SK-N-SH (cell line): ENCODE results near the gene IGSF9B. TPM values are rescaled to one million over a fixed set of nuclear protein-coding genes. Genes with fewer than 3 reads are reported as not detected.

ENCODE experiments used
- CTCF ChIA-PET: fragments of 300-600, 350-600 bp; formaldehyde crosslinking; extraction: SDS; loops from one replicate; lab custom pipeline; 2021; lab: Yijun Ruan, JAX
- POLR2A ChIA-PET: fragments of 350-600 bp; sonication (Branson Sonifier 250); formaldehyde crosslinking; extraction: SDS; loops from one replicate; lab custom pipeline; 2020; ENCODE audit warnings: antibody characterized with exemption, inconsistent platforms; lab: Yijun Ruan, JAX
- DNase-seq: peaks from one replicate; pipeline ENCODE4 v3.0.0; 2012
- H2AFZ ChIP-seq: fragments of 200-600 bp; sonication (generic); 2 replicates; pipeline ENCODE4 v1.8.1; 2016; ENCODE audit warnings: antibody characterized with exemption, mild to moderate bottlenecking, low read depth
- H3F3A ChIP-seq: fragments of 200-600 bp; sonication (generic); replicated peaks from 2 replicates; pipeline ENCODE3; 2016; ENCODE audit warnings: antibody characterized with exemption, mild to moderate bottlenecking; ENCODE audit not compliant: insufficient read depth
- H3K27ac ChIP-seq, 2 experiments: fragments of 200-500 bp in 1 of 2; fragments of 200-600 bp in 1 of 2; sonication (Bioruptor generic) in 1 of 2; sonication (generic), shearing (Covaris generic) in 1 of 2; 2 replicates each; pipeline versions ENCODE4 v1.5.1 to v1.6.1; 2014 to 2016; ENCODE audit warnings: low read depth in 2 of 2, inconsistent platforms in 1 of 2, low read length in 1 of 2, mild to moderate bottlenecking in 1 of 2, mixed read lengths in 1 of 2
- H3K27me3 ChIP-seq: fragments of 200-600 bp; sonication (generic), shearing (Covaris generic); 2 replicates; pipeline ENCODE4 v1.6.1; 2016; ENCODE audit warnings: mixed run types; ENCODE audit not compliant: insufficient read depth
- H3K36me3 ChIP-seq, 2 experiments: fragments of 200-500 bp in 1 of 2; fragments of 200-600 bp in 1 of 2; sonication (Bioruptor generic) in 1 of 2; sonication (generic) in 1 of 2; replicated peaks in 1 of 2; 2 replicates each; pipeline versions ENCODE3 to v1.5.1; 2014 to 2016; ENCODE audit warnings: low read length in 1 of 2, mild to moderate bottlenecking in 1 of 2; ENCODE audit not compliant: insufficient read depth in 2 of 2, control insufficient read depth in 1 of 2
- H3K4me1 ChIP-seq, 2 experiments: fragments of 200-500 bp in 1 of 2; fragments of 200-600 bp in 1 of 2; sonication (Bioruptor generic) in 1 of 2; sonication (generic), shearing (Covaris generic) in 1 of 2; 2 replicates each; pipeline versions ENCODE4 v1.5.1 to v1.6.1; 2014 to 2016; ENCODE audit warnings: low read depth in 1 of 2, low read length in 1 of 2, mixed run types in 1 of 2; ENCODE audit not compliant: insufficient read depth in 2 of 2, control insufficient read depth in 1 of 2
- H3K4me2 ChIP-seq: fragments of 200-600 bp; sonication (generic), shearing (Covaris generic); 2 replicates; pipeline ENCODE4 v1.6.1; 2017; ENCODE audit warnings: mixed run types
- H3K4me3 ChIP-seq, 2 experiments: fragments of 200-500 bp in 1 of 2; fragments of 200-600 bp in 1 of 2; sonication (Bioruptor generic) in 1 of 2; sonication (generic), shearing (Covaris generic) in 1 of 2; 2 replicates each; pipeline versions ENCODE4 v1.5.1 to v1.8.1; 2014 to 2016; ENCODE audit warnings: low read depth in 2 of 2, inconsistent platforms in 1 of 2, low read length in 1 of 2, mild to moderate bottlenecking in 1 of 2, mixed read lengths in 1 of 2, moderate library complexity in 1 of 2
- H3K79me2 ChIP-seq: fragments of 200-600 bp; sonication (generic); 2 replicates; pipeline ENCODE4 v1.8.1; 2017; ENCODE audit warnings: mild to moderate bottlenecking; ENCODE audit not compliant: insufficient read depth
- H3K9ac ChIP-seq: fragments of 200-600 bp; sonication (generic); 2 replicates; pipeline ENCODE4 v1.6.1; 2017; ENCODE audit warnings: mixed run types
- H3K9me2 ChIP-seq: fragments of 200-600 bp; sonication (generic); 2 replicates; pipeline ENCODE4 v1.6.1; 2017; ENCODE audit warnings: mixed run types
- H3K9me3 ChIP-seq: fragments of 200-600 bp; sonication (generic); 2 replicates; pipeline ENCODE4 v1.6.1; 2017; ENCODE audit warnings: mixed run types, mild to moderate bottlenecking, moderate library complexity
- H4K20me1 ChIP-seq: fragments of 200-600 bp; sonication (generic); 2 replicates; pipeline ENCODE4 v1.6.1; 2017; ENCODE audit warnings: mild to moderate bottlenecking, mixed run types; ENCODE audit not compliant: insufficient read depth
- CHD2 ChIP-seq: fragments of 150-350 bp; IDR thresholded peaks from 2 replicates; pipeline ENCODE4 v1.6.1; 2018; ENCODE audit warnings: low read length; ENCODE audit not compliant: partially characterized antibody
- ELF1 ChIP-seq: IDR thresholded peaks from 2 replicates; pipeline ENCODE4 v1.4.0; 2012
- EZH2phosphoT487 ChIP-seq: fragments of 200-600 bp; sonication (generic); IDR thresholded peaks from 2 replicates; pipeline ENCODE4 v1.6.1; 2017; ENCODE audit warnings: low read depth, mixed run types, mild to moderate bottlenecking, antibody characterized with exemption, moderate library complexity, borderline replicate concordance
- FOSL2 ChIP-seq: IDR thresholded peaks from 2 replicates; pipeline ENCODE4 v1.4.0; 2012; ENCODE audit warnings: low read depth, mild to moderate bottlenecking, moderate library complexity, borderline replicate concordance
- JUND ChIP-seq: IDR thresholded peaks from 2 replicates; pipeline ENCODE4 v1.4.0; 2012
- NFIC ChIP-seq: IDR thresholded peaks from 2 replicates; pipeline ENCODE4 v1.4.0; 2012; ENCODE audit warnings: borderline replicate concordance
- NRF1 ChIP-seq: IDR thresholded peaks from 2 replicates; pipeline ENCODE4 v1.6.1; 2012; ENCODE audit warnings: low read depth, mild to moderate bottlenecking, low read length
- RAD21 ChIP-seq: IDR thresholded peaks from 2 replicates; pipeline ENCODE4 v1.6.1; 2012; ENCODE audit warnings: mild to moderate bottlenecking, low read length
- RCOR1 ChIP-seq: fragments of 150-350 bp; IDR thresholded peaks from 2 replicates; pipeline ENCODE4 v1.6.1; 2017; ENCODE audit warnings: antibody characterized with exemption, low read length
- RXRA ChIP-seq: IDR thresholded peaks from 2 replicates; pipeline ENCODE4 v1.4.0; 2012; ENCODE audit warnings: low read depth, mild to moderate bottlenecking, borderline replicate concordance
- SIN3A ChIP-seq: IDR thresholded peaks from 2 replicates; pipeline ENCODE4 v1.6.1; 2012; ENCODE audit warnings: low read depth, mild to moderate bottlenecking, low read length, moderate library complexity, borderline replicate concordance
- TAF1 ChIP-seq: IDR thresholded peaks from 2 replicates; pipeline ENCODE4 v1.6.1; 2012; ENCODE audit warnings: low read depth, mild to moderate bottlenecking, low read length, moderate library complexity, borderline replicate concordance
- TEAD4 ChIP-seq: IDR thresholded peaks from 2 replicates; pipeline ENCODE4 v1.4.0; 2012; ENCODE audit warnings: mild to moderate bottlenecking, borderline replicate concordance; ENCODE audit not compliant: insufficient read depth
- YY1 ChIP-seq: IDR thresholded peaks from 2 replicates; pipeline ENCODE4 v1.4.0; 2012; ENCODE audit warnings: low read depth, mild to moderate bottlenecking
- ZBTB33 ChIP-seq: IDR thresholded peaks from 2 replicates; pipeline ENCODE4 v1.4.0; 2012; ENCODE audit warnings: low read depth, borderline replicate concordance
- WGBS: methylation state at CpG from one replicate; pipeline ENCODE4 v1.1.6; 2017; ENCODE audit warnings: low lambda C conversion rate; 5-methylcytosine and 5-hydroxymethylcytosine counted together
- polyA plus RNA-seq, 3 experiments: library from polyadenylated mRNA; depleted of rRNA; stranded (reverse); fragments of >200 nt; gene quantifications; 2 replicates each; pipeline ENCODE4 v1.2.3, GENCODE V29; 2012
- TF ChIP-seq, protein P1 (sequence below): IDR thresholded peaks from 2 replicates; pipeline ENCODE4 v1.4.0; 2012; ENCODE audit warnings: low read depth

IGSF9B gene
- polyA plus RNA-seq, 1 of the 3 experiments (the other 2 are of a cell fraction), result 0.41 TPM

- TF ChIP-seq NRF1, result no peak
- TF ChIP-seq ZBTB33, result no peak
- TF ChIP-seq NFIC, result no peak
- TF ChIP-seq TAF1, result no peak
- TF ChIP-seq TEAD4, result no peak
- no peak for TF ChIP-seq RCOR1
Observed at GRCh38 chr11:133865466-133865865, 91.3 kb downstream of the IGSF9B start (continued).

GRCh38 chr11:133864756-133865155 is 92.0 kb downstream of the IGSF9B start:
- ChIA-PET POLR2A (no interaction called here), CTCF (no interaction called here)
- Histone ChIP-seq H3K79me2 (no peaks in the 10 kb centered on the region), H3K9me2 (no peaks in the 10 kb centered on the region), H3K4me3 (no peak overlapping the region), H4K20me1 (no peaks in the 10 kb centered on the region), H3K36me3 (no peaks in the 10 kb centered on the region), H3F3A (no peaks in the 10 kb centered on the region), H3K9me3 (no peaks in the 10 kb centered on the region; the same call in 1 of the 2 replicates), H3K27me3 (no peaks in the 10 kb centered on the region), H3K9ac (no peak overlapping the region), H3K4me2 (no peak overlapping the region), H3K27ac (no peak overlapping the region), H3K4me1 (no peaks in the 10 kb centered on the region), H2AFZ (no peak overlapping the region)
- 69% methylated on average over 9 of the region's 26 CpGs for WGBS
- no peak for TF ChIP-seq YY1
- no peak for TF ChIP-seq RXRA
- TF ChIP-seq CHD2, result no peak
- no peak for TF ChIP-seq RAD21
- DNase-seq, result no peak

DNA sequence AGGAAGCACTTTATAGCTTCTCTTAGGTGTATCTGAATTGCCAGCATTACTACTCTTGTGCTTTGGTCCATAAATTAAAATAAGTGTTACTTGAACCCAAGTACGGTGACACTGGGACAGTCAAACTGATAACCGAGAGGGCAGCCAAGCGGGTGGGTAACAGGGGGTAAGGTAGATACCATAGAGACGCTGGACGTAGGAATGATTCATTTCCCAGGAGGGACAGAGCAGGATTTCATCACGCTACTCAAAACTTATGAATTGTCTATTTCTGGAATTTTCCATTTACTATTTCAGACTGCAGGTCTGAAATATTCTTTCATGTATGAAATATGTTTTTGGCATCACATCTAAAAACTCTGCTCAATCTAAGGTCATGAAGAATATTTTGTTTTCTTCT is 96.6 kb downstream of the IGSF9B start:
- no peaks in the 10 kb centered on the region for H3F3A ChIP-seq
- H2AFZ ChIP-seq, result no peak overlapping the region
- no peaks in the 10 kb centered on the region for H3K36me3 ChIP-seq
- no peak for TF ChIP-seq SIN3A
- TF ChIP-seq ZBTB33, result no peak
- TF ChIP-seq EZH2phosphoT487, result no peak
- no peak for TF ChIP-seq ELF1
- TF ChIP-seq RXRA, result no peak
- no peak for TF ChIP-seq TAF1
- TF ChIP-seq FOSL2, result no peak
- TF ChIP-seq, protein P1, sequence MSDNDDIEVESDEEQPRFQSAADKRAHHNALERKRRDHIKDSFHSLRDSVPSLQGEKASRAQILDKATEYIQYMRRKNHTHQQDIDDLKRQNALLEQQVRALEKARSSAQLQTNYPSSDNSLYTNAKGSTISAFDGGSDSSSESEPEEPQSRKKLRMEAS, result no peak
- TF ChIP-seq RAD21, result no peak
- TF ChIP-seq RCOR1, result no peak
- no peak for TF ChIP-seq JUND
- 14% methylated on average over 6 of the region's 6 CpGs for WGBS
- H3K4me1 ChIP-seq, result no peaks in the 10 kb centered on the region
- no peak for DNase-seq
- H3K9me2 ChIP-seq, result no peaks in the 10 kb centered on the region
- ChIA-PET CTCF (interaction anchor here (0.7 to 1.5 kb wide), 2 partner anchors 26 to 40 kb away, joined by 3 to 6 read pairs; no protein-coding TSS in a partner anchor), POLR2A (no interaction called here)
- no peaks in the 10 kb centered on the region for H4K20me1 ChIP-seq
- H3K27me3 ChIP-seq, result no peaks in the 10 kb centered on the region
- H3K4me3 ChIP-seq, result no peak overlapping the region
- H3K79me2 ChIP-seq, result no peaks in the 10 kb centered on the region
- no peak overlapping the region for H3K27ac ChIP-seq
- no peak overlapping the region for H3K9ac ChIP-seq
- H3K4me2 ChIP-seq, result no peak overlapping the region
- no peaks in the 10 kb centered on the region; the same call in 1 of the 2 replicates for H3K9me3 ChIP-seq
